A673 (cell line): ENCODE data around the gene GRIN3A. TPM values are rescaled to one million over a fixed set of nuclear protein-coding genes. Genes with fewer than 3 reads are reported as not detected.
A peak's percentile ranks its signal among the peaks of the same experiment; 100 is the strongest.

Source experiments
- BruUV-seq: library from RNA; stranded (reverse); fragments of 400-500 nt; replicated peaks from 2 replicates; lab custom pipeline; 2021; lab: Mats Ljungman, UMichigan
- CTCF ChIA-PET: fragments of 300-600 bp; sonication (Branson Sonifier 250); formaldehyde crosslinking; loops from one replicate; lab custom pipeline; 2022; ENCODE audit warnings: antibody characterized with exemption; lab: Charles Lee
- POLR2A ChIA-PET: fragments of 300-600 bp; sonication (Branson Sonifier 250); formaldehyde crosslinking; loops from one replicate; lab custom pipeline; 2022; ENCODE audit warnings: antibody characterized with exemption; ENCODE audit not compliant: low non-redundant PET; lab: Charles Lee
- DNase-seq: peaks from one replicate; pipeline ENCODE4 v3.0.0-alpha.2; 2015; ENCODE audit warnings: low spot score
- H3K27ac ChIP-seq: fragments of 200-600 bp; sonication (generic); 2 replicates; pipeline ENCODE4 v1.5.1; 2016; ENCODE audit warnings: mixed run types, low read depth, mild to moderate bottlenecking, mixed read lengths, antibody characterized with exemption, low read length; ENCODE audit not compliant: poor library complexity, severe bottlenecking
- H3K27me3 ChIP-seq: fragments of 200-600 bp; sonication (generic); replicated peaks from 2 replicates; pipeline ENCODE4 v1.6.1; 2017; ENCODE audit warnings: mixed run types, low read depth, mild to moderate bottlenecking, mixed read lengths, antibody characterized with exemption, low read length; ENCODE audit not compliant: insufficient read depth, poor library complexity
- H3K36me3 ChIP-seq: fragments of 200-600 bp; sonication (generic); 2 replicates; pipeline ENCODE4 v1.6.1; 2016; ENCODE audit warnings: mixed run types, mild to moderate bottlenecking, mixed read lengths, antibody characterized with exemption, low read length; ENCODE audit not compliant: insufficient read depth, poor library complexity, severe bottlenecking
- H3K4me1 ChIP-seq: fragments of 200-600 bp; sonication (generic); 2 replicates; pipeline ENCODE4 v1.6.1; 2017; ENCODE audit warnings: mixed run types, mild to moderate bottlenecking, mixed read lengths, antibody characterized with exemption, low read length; ENCODE audit not compliant: insufficient read depth, poor library complexity, severe bottlenecking
- H3K4me3 ChIP-seq: fragments of 200-600 bp; sonication (generic); 2 replicates; pipeline ENCODE4 v1.5.1; 2016; ENCODE audit warnings: low read depth, mixed run types, mild to moderate bottlenecking, mixed read lengths, low read length; ENCODE audit not compliant: poor library complexity, severe bottlenecking
- H3K9me3 ChIP-seq: fragments of 200-600 bp; sonication (generic); 2 replicates; pipeline ENCODE4 v1.6.1; 2016; ENCODE audit warnings: mixed run types, low read depth, mild to moderate bottlenecking, mixed read lengths, antibody characterized with exemption, low read length; ENCODE audit not compliant: poor library complexity, severe bottlenecking
- EZH2 ChIP-seq: fragments of 200-600 bp; sonication (generic); IDR thresholded peaks from 2 replicates; pipeline ENCODE4 v1.6.1; 2017; ENCODE audit warnings: borderline replicate concordance, low read depth, mild to moderate bottlenecking, mixed read lengths, antibody characterized with exemption, low read length; ENCODE audit not compliant: poor library complexity, severe bottlenecking
- intact Hi-C: fragments of 100-400 bp; cut with micrococcal nuclease; formaldehyde crosslinking; loops from one replicate; pipeline ENCODE4 v1.10.0; 2022; ENCODE audit not compliant: unreplicated experiment
- total RNA-seq: library from RNA; stranded (reverse); gene quantifications from 2 replicates; pipeline ENCODE4 v1.2.3, GENCODE V29; 2021
- TF ChIP-seq, protein P1 (sequence below): fragments of 300-800, 200-600 bp; sonication (generic); conservative IDR thresholded peaks from 2 replicates; pipeline ENCODE4 v1.5.1; 2017; ENCODE audit warnings: low read depth, mild to moderate bottlenecking, antibody characterized with exemption, low read length, moderate library complexity, mixed read lengths

Gene GRIN3A
- total RNA-seq, 1 experiment from 2014 or later: not detected

DNA sequence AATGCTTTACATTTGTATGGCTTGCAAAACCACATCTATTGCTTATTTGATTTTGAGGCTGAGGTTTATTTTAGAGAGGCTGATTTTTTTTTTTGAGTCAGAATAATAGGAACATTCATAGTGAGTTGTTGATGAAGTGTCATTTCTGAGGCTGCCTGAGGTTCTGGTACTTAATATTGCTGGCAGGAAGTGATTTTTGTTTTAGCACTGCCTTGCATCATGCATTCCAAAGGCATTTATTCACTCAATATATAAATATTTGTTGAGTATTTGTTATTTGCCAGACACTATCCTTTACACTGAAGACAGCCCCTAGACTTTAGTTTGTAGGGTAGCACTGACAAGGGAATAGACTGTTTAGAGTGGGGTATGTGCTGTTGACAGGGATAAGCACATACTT, 202.1 kb downstream of the GRIN3A start:
- no peak for DNase-seq
- no peak overlapping the region for H3K4me3 ChIP-seq
- BruUV-seq: no TSS peak
- no peaks in the 10 kb centered on the region for H3K27me3 ChIP-seq
- peaks cover 27% of the 10 kb centered on the region for H3K36me3 ChIP-seq
- H3K9me3 ChIP-seq: no peaks in the 10 kb centered on the region
- intact Hi-C loops: loop anchor here (10.0 kb wide), 1 partner anchor 822 kb away; no protein-coding TSS in a partner anchor
- ChIA-PET POLR2A (no interaction called here), CTCF (no interaction called here)
- TF ChIP-seq, protein P1, sequence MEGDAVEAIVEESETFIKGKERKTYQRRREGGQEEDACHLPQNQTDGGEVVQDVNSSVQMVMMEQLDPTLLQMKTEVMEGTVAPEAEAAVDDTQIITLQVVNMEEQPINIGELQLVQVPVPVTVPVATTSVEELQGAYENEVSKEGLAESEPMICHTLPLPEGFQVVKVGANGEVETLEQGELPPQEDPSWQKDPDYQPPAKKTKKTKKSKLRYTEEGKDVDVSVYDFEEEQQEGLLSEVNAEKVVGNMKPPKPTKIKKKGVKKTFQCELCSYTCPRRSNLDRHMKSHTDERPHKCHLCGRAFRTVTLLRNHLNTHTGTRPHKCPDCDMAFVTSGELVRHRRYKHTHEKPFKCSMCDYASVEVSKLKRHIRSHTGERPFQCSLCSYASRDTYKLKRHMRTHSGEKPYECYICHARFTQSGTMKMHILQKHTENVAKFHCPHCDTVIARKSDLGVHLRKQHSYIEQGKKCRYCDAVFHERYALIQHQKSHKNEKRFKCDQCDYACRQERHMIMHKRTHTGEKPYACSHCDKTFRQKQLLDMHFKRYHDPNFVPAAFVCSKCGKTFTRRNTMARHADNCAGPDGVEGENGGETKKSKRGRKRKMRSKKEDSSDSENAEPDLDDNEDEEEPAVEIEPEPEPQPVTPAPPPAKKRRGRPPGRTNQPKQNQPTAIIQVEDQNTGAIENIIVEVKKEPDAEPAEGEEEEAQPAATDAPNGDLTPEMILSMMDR: no peak
- no peak for TF ChIP-seq EZH2
- no peaks in the 10 kb centered on the region for H3K4me1 ChIP-seq
- H3K27ac ChIP-seq: no peak overlapping the region

DNA sequence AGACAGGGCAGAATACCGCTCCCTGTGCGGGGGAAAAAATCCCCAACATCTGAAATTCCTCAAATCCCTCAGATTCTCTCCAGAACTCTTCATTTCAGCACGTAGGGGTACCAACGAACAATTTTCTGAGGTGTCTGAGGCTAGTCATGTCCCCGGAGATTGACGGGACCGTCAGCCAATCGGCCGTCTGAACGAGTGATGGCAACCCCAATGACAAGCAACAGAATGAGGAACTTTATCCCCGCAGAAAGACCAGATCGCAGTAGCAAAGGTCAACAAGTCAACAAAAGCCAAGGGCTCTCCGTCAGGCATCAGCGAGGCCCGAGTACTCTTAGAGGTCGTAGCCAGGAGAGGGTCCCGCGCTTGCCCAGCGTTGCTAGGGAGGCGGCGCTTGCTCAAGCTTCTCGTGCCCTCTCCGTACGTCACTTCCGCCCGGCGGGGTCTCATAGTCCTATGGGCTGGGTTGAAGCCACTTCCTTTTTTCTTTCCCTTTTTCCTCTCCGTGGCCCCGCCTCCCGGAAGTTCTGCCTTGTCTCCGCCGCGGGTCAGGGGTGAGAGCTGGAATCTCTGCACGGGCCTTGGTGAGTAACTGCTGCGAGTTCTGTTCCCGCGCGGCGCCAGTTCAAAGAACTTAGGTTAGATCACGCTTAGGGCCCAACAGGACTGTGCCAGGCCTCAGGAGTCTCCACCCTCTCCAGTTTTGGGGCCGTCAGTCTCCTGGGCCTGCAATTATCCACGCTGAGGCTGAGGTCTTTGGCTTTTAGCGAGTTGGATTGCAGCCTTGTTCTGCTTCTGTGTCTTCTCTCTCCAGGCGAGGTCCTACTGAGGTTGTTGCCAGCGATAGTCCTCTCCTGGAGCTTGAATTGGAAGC, 204.9 kb downstream of the GRIN3A start, which contains the start of gene RNF20:
Gene RNF20 (plus strand): TSS at position 520 of the 871 bp plus-strand sequence. CDS start 1,571 bp downstream, outside the sequence.
- no peak for TF ChIP-seq EZH2
- TF ChIP-seq, protein P1: no peak
- no peaks in the 10 kb centered on the region for H3K9me3 ChIP-seq
- peak within 1 kb of the TSS; percentile 92 for H3K27ac ChIP-seq
- POLR2A ChIA-PET: no interaction called here
- intact Hi-C loops: loop anchor here (10.0 kb wide), 1 partner anchor 819 kb away; no protein-coding TSS in a partner anchor
- H3K4me1 ChIP-seq: no peaks in the 10 kb centered on the region
- peak within 1 kb of the TSS; percentile 63 for H3K4me3 ChIP-seq
- no TSS peak for BruUV-seq
- H3K36me3 ChIP-seq: peaks cover 12% of the 10 kb centered on the region
- DNase-seq: peak; percentile 100
- CTCF ChIA-PET: interaction anchor here (0.6 kb wide), 1 partner anchor 75 kb away, joined by 3 read pairs; no protein-coding TSS in a partner anchor
- H3K27me3 ChIP-seq: no peaks in the 10 kb centered on the region

DNA sequence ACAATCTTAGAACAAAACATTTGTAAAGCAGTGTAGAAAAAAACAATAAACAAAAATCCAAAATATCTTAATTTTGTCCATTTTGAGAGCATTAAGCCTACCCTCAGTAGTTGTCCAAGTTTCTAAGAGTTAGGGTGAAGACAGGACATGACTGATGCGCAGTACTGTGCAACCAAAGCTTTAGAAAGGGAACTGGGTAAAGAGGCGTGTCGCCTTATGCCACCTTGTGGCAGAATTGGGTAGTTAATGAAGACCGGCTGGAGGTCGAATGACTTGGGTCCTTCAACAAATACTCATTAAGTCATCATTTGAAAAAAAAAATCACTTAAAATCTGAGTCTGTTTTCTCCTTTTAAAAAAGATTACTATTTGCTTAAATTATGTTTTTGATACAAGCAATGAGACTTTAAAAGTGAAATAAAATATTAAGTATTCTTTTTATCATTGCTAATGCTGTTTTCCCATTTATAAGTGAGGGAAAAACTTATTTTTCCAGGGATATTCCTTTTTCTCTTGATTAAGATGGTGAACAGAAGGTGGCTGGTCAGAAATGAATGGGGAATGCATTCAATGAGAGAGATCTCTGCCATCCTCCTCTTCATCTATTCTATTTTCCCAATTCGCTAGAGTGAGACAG, 208.3 kb downstream of the GRIN3A start:
- Histone ChIP-seq H3K4me1 (no peaks in the 10 kb centered on the region), H3K27me3 (peaks cover 9% of the 10 kb centered on the region), H3K27ac (no peak overlapping the region), H3K4me3 (no peak overlapping the region), H3K36me3 (no peaks in the 10 kb centered on the region), H3K9me3 (no peaks in the 10 kb centered on the region)
- DNase-seq: peak; percentile 80
- no peak for TF ChIP-seq EZH2
- TF ChIP-seq, protein P1: peak; percentile 85
- CTCF ChIA-PET: interaction anchor here (1.0 to 1.7 kb wide), 2 partner anchors 71 to 81 kb away, joined by 5 to 18 read pairs; no protein-coding TSS in a partner anchor
- no TSS peak for BruUV-seq
- intact Hi-C loops: loop anchor here (1.0 to 10.0 kb wide), 2 partner anchors 71 to 815 kb away; no protein-coding TSS in a partner anchor
- POLR2A ChIA-PET: no interaction called here
